H1 (cell line): ENCODE data around the gene CLEC16A. TPM values are rescaled to one million over a fixed set of nuclear protein-coding genes. Genes with fewer than 3 reads are reported as not detected.

ENCODE experiments used
- CTCF ChIA-PET: fragments of 300-600 bp; sonication (Branson Sonifier 250); formaldehyde crosslinking; loops from one replicate; lab custom pipeline; 2021; ENCODE audit not compliant: partially characterized antibody; lab: Charles Lee
- POLR2A ChIA-PET: fragments of 300-600 bp; sonication (Branson Sonifier 250); formaldehyde crosslinking; loops from one replicate; lab custom pipeline; 2021; ENCODE audit warnings: inconsistent platforms; ENCODE audit not compliant: partially characterized antibody; lab: Charles Lee
- DNase-seq, 2 experiments: peaks; one replicate each; pipeline versions ENCODE4 v3.0.0 to v3.0.0-alpha.2; 2010 to 2022; ENCODE audit warnings: low spot score in 2 of 2, low read depth in 1 of 2, mixed read lengths in 1 of 2
- FAIRE-seq: peaks from 2 replicates; lab custom pipeline; 2011; peaks lifted over from hg19 to GRCh38; lab: Jason Lieb, UNC
- H2AFZ ChIP-seq: 2 replicates; pipeline ENCODE4 v1.8.1; 2012; ENCODE audit warnings: low read length, inconsistent platforms
- H2AK5ac ChIP-seq: 2 replicates; pipeline ENCODE4 v1.6.1; 2013; ENCODE audit warnings: low read depth, low read length
- H2BK120ac ChIP-seq: replicated peaks from 2 replicates; pipeline ENCODE3; 2013; ENCODE audit warnings: low read depth, low read length, inconsistent platforms
- H2BK12ac ChIP-seq: 2 replicates; pipeline ENCODE4 v1.6.1; 2013; ENCODE audit warnings: low read depth, low read length
- H2BK15ac ChIP-seq: 2 replicates; pipeline ENCODE4 v1.6.1; 2013; ENCODE audit warnings: low read length
- H2BK20ac ChIP-seq: 2 replicates; pipeline ENCODE4 v1.6.1; 2013; ENCODE audit warnings: low read length
- H2BK5ac ChIP-seq: 2 replicates; pipeline ENCODE4 v1.6.1; 2013; ENCODE audit warnings: low read depth, low read length
- H3K14ac ChIP-seq: 2 replicates; pipeline ENCODE4 v1.6.1; 2013; ENCODE audit warnings: inconsistent platforms; ENCODE audit not compliant: insufficient read length
- H3K18ac ChIP-seq: 2 replicates; pipeline ENCODE4 v1.6.1; 2013; ENCODE audit warnings: low read length; ENCODE audit errors: extremely low read depth
- H3K23ac ChIP-seq: 2 replicates; pipeline ENCODE4 v1.6.1; 2013; ENCODE audit warnings: inconsistent platforms; ENCODE audit not compliant: insufficient read length
- H3K23me2 ChIP-seq: 2 replicates; pipeline ENCODE4 v1.6.1; 2013; ENCODE audit warnings: low read depth, low read length
- H3K27ac ChIP-seq: 2 replicates; pipeline ENCODE4 v1.6.1; 2011; ENCODE audit warnings: low read depth, low read length, inconsistent platforms
- H3K27me3 ChIP-seq, 4 experiments: replicated peaks in 1 of 4; 1 replicate in 1 of 4; 2 replicates in 3 of 4; pipeline versions ENCODE4 v1.6.1 to v1.8.1; 2011 to 2013; ENCODE audit warnings: low read length in 3 of 4, mild to moderate bottlenecking in 3 of 4, inconsistent platforms in 2 of 4, mixed read lengths in 2 of 4, moderate library complexity in 1 of 4; ENCODE audit not compliant: control insufficient read depth in 3 of 4, insufficient read depth in 3 of 4; ENCODE audit errors: extremely low read depth in 1 of 4
- H3K36me3 ChIP-seq, 4 experiments: 2 replicates each; pipeline versions ENCODE4 v1.6.1 to v1.8.1; 2011 to 2013; ENCODE audit warnings: mild to moderate bottlenecking in 4 of 4, low read length in 3 of 4, moderate library complexity in 2 of 4, control low read depth in 1 of 4, inconsistent platforms in 1 of 4; ENCODE audit not compliant: insufficient read depth in 4 of 4, control insufficient read depth in 2 of 4
- H3K4ac ChIP-seq: replicated peaks from 2 replicates; pipeline ENCODE3; 2013; ENCODE audit warnings: low read length, low read depth, mixed read lengths, inconsistent platforms; ENCODE audit not compliant: insufficient read length
- H3K4me1 ChIP-seq, 4 experiments: replicated peaks in 1 of 4; 1 replicate in 1 of 4; 2 replicates in 3 of 4; pipeline versions ENCODE4 v1.6.1 to v1.8.1; 2011 to 2013; ENCODE audit warnings: low read length in 3 of 4, inconsistent platforms in 2 of 4, mixed read lengths in 1 of 4; ENCODE audit not compliant: insufficient read depth in 4 of 4, control insufficient read depth in 3 of 4
- H3K4me2 ChIP-seq, 2 experiments: 2 replicates each; pipeline versions ENCODE4 v1.6.1 to v1.8.1; 2011 to 2013; ENCODE audit warnings: low read depth in 2 of 2, low read length in 2 of 2, control low read depth in 1 of 2, inconsistent platforms in 1 of 2, mild to moderate bottlenecking in 1 of 2; ENCODE audit not compliant: insufficient read depth in 1 of 2
- H3K4me3 ChIP-seq, 4 experiments: fragments of 200-600, 300-600 bp in 1 of 4; sonication (generic), shearing (Covaris generic), sonication (Bioruptor Twin) in 1 of 4; 2 replicates each; pipeline versions ENCODE4 v1.5.1 to v1.8.1; 2011 to 2016; ENCODE audit warnings: low read length in 4 of 4, low read depth in 3 of 4, control low read depth in 2 of 4, inconsistent platforms in 2 of 4, mild to moderate bottlenecking in 2 of 4, mixed read lengths in 1 of 4, moderate library complexity in 1 of 4; ENCODE audit not compliant: insufficient read depth in 2 of 4; ENCODE audit errors: extremely low read depth in 1 of 4
- H3K56ac ChIP-seq: replicated peaks from 2 replicates; pipeline ENCODE3; 2013; ENCODE audit warnings: low read depth, mild to moderate bottlenecking, mixed read lengths, low read length, inconsistent platforms; ENCODE audit not compliant: insufficient read length
- H3K79me1 ChIP-seq: 2 replicates; pipeline ENCODE4 v1.6.1; 2013; ENCODE audit warnings: low read depth, low read length, control low read depth
- H3K79me2 ChIP-seq, 2 experiments: 2 replicates each; pipeline versions ENCODE4 v1.6.1 to v1.8.1; 2012 to 2013; ENCODE audit warnings: low read length in 2 of 2, mild to moderate bottlenecking in 2 of 2, inconsistent platforms in 1 of 2; ENCODE audit not compliant: insufficient read depth in 2 of 2, control insufficient read depth in 1 of 2
- H3K9ac ChIP-seq, 4 experiments: replicated peaks in 1 of 4; 1 replicate in 1 of 4; 2 replicates in 3 of 4; pipeline versions ENCODE4 v1.6.1 to v1.8.1; 2011 to 2013; ENCODE audit warnings: low read depth in 3 of 4, low read length in 3 of 4, control low read depth in 2 of 4, mild to moderate bottlenecking in 2 of 4, moderate library complexity in 2 of 4, inconsistent platforms in 1 of 4; ENCODE audit errors: extremely low read depth in 1 of 4
- H3K9me3 ChIP-seq, 2 experiments: 2 replicates each; pipeline versions ENCODE4 v1.6.1 to v1.8.1; 2012 to 2013; ENCODE audit warnings: mild to moderate bottlenecking in 2 of 2, moderate library complexity in 2 of 2, control low read depth in 1 of 2, inconsistent platforms in 1 of 2, low read depth in 1 of 2, low read length in 1 of 2, mixed read lengths in 1 of 2; ENCODE audit not compliant: insufficient read depth in 2 of 2
- H4K20me1 ChIP-seq, 2 experiments: replicated peaks in 1 of 2; 2 replicates each; pipeline versions ENCODE3 to v1.8.1; 2011 to 2013; ENCODE audit warnings: inconsistent platforms in 2 of 2, low read length in 2 of 2, mild to moderate bottlenecking in 1 of 2; ENCODE audit not compliant: insufficient read depth in 2 of 2, control insufficient read depth in 1 of 2
- H4K5ac ChIP-seq: 2 replicates; pipeline ENCODE4 v1.6.1; 2013; ENCODE audit warnings: low read length, low read depth, mixed read lengths, inconsistent platforms; ENCODE audit not compliant: insufficient read length
- H4K8ac ChIP-seq: 2 replicates; pipeline ENCODE4 v1.8.0; 2013; ENCODE audit warnings: mild to moderate bottlenecking, moderate library complexity, low read length, inconsistent platforms; ENCODE audit not compliant: insufficient read depth; ENCODE audit errors: extremely low read depth
- H4K91ac ChIP-seq: replicated peaks from 2 replicates; pipeline ENCODE3; 2013; ENCODE audit warnings: low read length, mixed read lengths, inconsistent platforms; ENCODE audit not compliant: insufficient read length
- CHD2 ChIP-seq: IDR thresholded peaks from 2 replicates; pipeline ENCODE4 v1.6.1; 2012; ENCODE audit warnings: low read length, improper control_type of control experiment
- EP300 ChIP-seq, 2 experiments: IDR thresholded peaks; 1 replicate in 1 of 2; 2 replicates in 1 of 2; pipeline ENCODE4 v1.6.1; 2011 to 2012; ENCODE audit warnings: low read depth in 2 of 2, low read length in 2 of 2, mild to moderate bottlenecking in 2 of 2, borderline replicate concordance in 1 of 2, inconsistent platforms in 1 of 2, moderate library complexity in 1 of 2
- FOSL1 ChIP-seq: IDR thresholded peaks from 2 replicates; pipeline ENCODE4 v1.6.1; 2011; ENCODE audit warnings: mild to moderate bottlenecking, low read depth, low read length, moderate library complexity; ENCODE audit not compliant: insufficient read depth
- PHF8 ChIP-seq: fragments of 200-600 bp; sonication (generic); conservative IDR thresholded peaks from 2 replicates; pipeline ENCODE4 v1.7.1; 2012; ENCODE audit warnings: low read depth, mild to moderate bottlenecking, inconsistent platforms, low read length, moderate library complexity
- POLR2A ChIP-seq, 2 experiments: IDR thresholded peaks; 1 replicate in 1 of 2; 2 replicates in 1 of 2; pipeline ENCODE4 v1.6.1; 2011; ENCODE audit warnings: low read depth in 2 of 2, low read length in 2 of 2, mild to moderate bottlenecking in 2 of 2; ENCODE audit errors: control extremely low read depth in 1 of 2
- RXRA ChIP-seq: IDR thresholded peaks from 2 replicates; pipeline ENCODE4 v1.6.1; 2011; ENCODE audit warnings: low read depth, mild to moderate bottlenecking, low read length, moderate library complexity; ENCODE audit not compliant: insufficient read depth
- SP2 ChIP-seq: IDR thresholded peaks from 2 replicates; pipeline ENCODE4 v1.6.1; 2012; ENCODE audit warnings: mild to moderate bottlenecking, low read length, inconsistent platforms
- TCF12 ChIP-seq: IDR thresholded peaks from 2 replicates; pipeline ENCODE4 v1.6.1; 2011; ENCODE audit warnings: low read depth, mild to moderate bottlenecking, low read length
- YY1 ChIP-seq: IDR thresholded peaks from 2 replicates; pipeline ENCODE4 v1.6.1; 2011; ENCODE audit warnings: low read depth, mild to moderate bottlenecking, low read length
- WGBS, 2 experiments: shearing (Covaris generic) in 1 of 2; methylation state at CpG; one replicate each; pipeline versions ENCODE4 v1.1.6 to v1.1.7; 2013 to 2015; ENCODE audit warnings: low lambda C conversion rate in 2 of 2, mixed read lengths in 2 of 2, inconsistent platforms in 1 of 2, low coverage in 1 of 2, missing lambda C conversion rate in 1 of 2; ENCODE audit not compliant: insufficient replicate concordance in 2 of 2, insufficient coverage in 1 of 2, insufficient read length in 1 of 2; ENCODE audit errors: extremely low coverage in 1 of 2, missing lambda C conversion rate in 1 of 2; 5-methylcytosine and 5-hydroxymethylcytosine counted together
- polyA plus RNA-seq, 7 experiments: library from polyadenylated mRNA; depleted of rRNA in 3 of 7; stranded (reverse) in 5 of 7; unstranded in 2 of 7; fragments of >200 nt in 5 of 7; fragments of 200-250 nt in 2 of 7; gene quantifications; 1 replicate in 5 of 7; 2 replicates in 1 of 7; 4 replicates in 1 of 7; pipeline versions ENCODE4 v1.2.1 to v1.2.3, GENCODE V29; 2011 to 2013; ENCODE audit warnings: missing spikeins in 2 of 7, mixed read lengths in 2 of 7
- total RNA-seq: library from RNA; stranded (reverse); fragmentation: NEBNext Ultra II Directional; extraction: Animal tissue kit (Norgen Biotek cat#: 25700); gene quantifications from 2 replicates; pipeline ENCODE4 v1.2.1, GENCODE V29; 2021

Gene CLEC16A
- total and polyA plus RNA-seq, 2 of the 8 experiments (the other 6 are each of a cell fraction or from before 2014, with no cell fraction given), result 7.6 to 19.3 TPM

DNA sequence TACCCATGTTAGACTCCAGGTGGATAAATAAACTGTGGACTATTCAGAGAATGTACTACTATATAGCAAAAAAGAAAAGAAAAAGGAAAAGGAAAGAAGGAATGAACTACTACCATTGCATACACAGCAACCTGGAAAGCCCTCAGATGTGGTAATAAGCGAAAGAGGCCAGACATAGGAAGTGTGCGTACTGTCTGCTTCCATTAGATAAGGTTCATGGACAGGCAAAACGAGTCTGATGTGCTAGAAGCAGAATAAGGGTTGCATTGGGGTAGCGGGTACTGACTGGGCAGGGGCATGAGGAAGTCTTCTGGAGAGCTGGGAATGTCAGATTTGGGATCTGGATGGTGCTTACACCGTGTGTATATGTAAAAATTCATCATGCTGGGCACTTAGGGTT, 21.8 kb downstream of the CLEC16A start:
- no peak overlapping the region for H2AK5ac ChIP-seq
- no peak for TF ChIP-seq FOSL1
- no peak for TF ChIP-seq TCF12
- TF ChIP-seq EP300 (IDR thresholded peaks at IDR 0.05; ENCODE audit: borderline replicate concordance in 1 of 2, low read depth in 2 of 2, low read length in 2 of 2), result no peak
- no peak for TF ChIP-seq POLR2A (IDR thresholded peaks at IDR 0.05; ENCODE audit: control extremely low read depth in 1 of 2, low read depth in 2 of 2, low read length in 2 of 2)
- no peak for TF ChIP-seq CHD2
- TF ChIP-seq SP2, result no peak
- TF ChIP-seq YY1, result no peak
- no peak for TF ChIP-seq RXRA
- no peak for TF ChIP-seq PHF8
- TF ChIP-seq, all 59 proteins: peak for 0
- Histone ChIP-seq H4K5ac (no peak overlapping the region), H2BK5ac (no peak overlapping the region), H2BK12ac (no peak overlapping the region), H3K27me3 (no peaks in the 10 kb centered on the region), H3K4ac (no peak overlapping the region), H3K23ac (no peak overlapping the region), H3K27ac (no peak overlapping the region), H3K4me2 (no peak overlapping the region), H2AFZ (no peak overlapping the region), H4K91ac (no peak overlapping the region), H3K56ac (no peak overlapping the region), H2BK15ac (no peak overlapping the region), H3K9ac (no peak overlapping the region), H3K4me3 (no peak overlapping the region), H3K9me3 (no peaks in the 10 kb centered on the region), H3K18ac (no peak overlapping the region), H3K23me2 (no peaks in the 10 kb centered on the region), H3K14ac (no peak overlapping the region), H4K20me1 (peaks cover 0 to 3% of the 10 kb centered on the region in 2 experiments), H3K4me1 (peaks cover 0 to 4% (median 2%) of the 10 kb centered on the region in 4 experiments; a peak in 4 of 7 replicates), H3K79me2 (no peaks in the 10 kb centered on the region), H3K79me1 (no peaks in the 10 kb centered on the region), H2BK120ac (no peak overlapping the region), H4K8ac (no peak overlapping the region), H2BK20ac (no peak overlapping the region), H3K36me3 (peaks cover 0 to 10% (median 2%) of the 10 kb centered on the region in 4 experiments; a peak in 3 of 8 replicates)
- 91% methylated on average over 5 of the region's 5 CpGs; no CpG with 5 or more reads in 1 of the 2 experiments for WGBS, 2 experiments
- DNase-seq (no peak), FAIRE-seq (no peak)
- ChIA-PET POLR2A (interaction anchor here (0.7 kb wide), 1 partner anchor 250 kb away, joined by 3 read pairs; no protein-coding TSS in a partner anchor), CTCF (interaction anchor here (0.6 to 8.2 kb wide), 8 partner anchors 14 to 459 kb away, joined by 3 to 117 read pairs (median 3); no protein-coding TSS in a partner anchor)
